ENCODE data around the gene CLTA. TPM values are rescaled to one million over a fixed set of nuclear protein-coding genes. Genes with fewer than 3 reads are reported as not detected.

Gene CLTA
- polyA plus RNA-seq, 1 donor (not counting 4 experiments of a cell fraction or from before 2014, with no cell fraction given): 325 TPM

DNA sequence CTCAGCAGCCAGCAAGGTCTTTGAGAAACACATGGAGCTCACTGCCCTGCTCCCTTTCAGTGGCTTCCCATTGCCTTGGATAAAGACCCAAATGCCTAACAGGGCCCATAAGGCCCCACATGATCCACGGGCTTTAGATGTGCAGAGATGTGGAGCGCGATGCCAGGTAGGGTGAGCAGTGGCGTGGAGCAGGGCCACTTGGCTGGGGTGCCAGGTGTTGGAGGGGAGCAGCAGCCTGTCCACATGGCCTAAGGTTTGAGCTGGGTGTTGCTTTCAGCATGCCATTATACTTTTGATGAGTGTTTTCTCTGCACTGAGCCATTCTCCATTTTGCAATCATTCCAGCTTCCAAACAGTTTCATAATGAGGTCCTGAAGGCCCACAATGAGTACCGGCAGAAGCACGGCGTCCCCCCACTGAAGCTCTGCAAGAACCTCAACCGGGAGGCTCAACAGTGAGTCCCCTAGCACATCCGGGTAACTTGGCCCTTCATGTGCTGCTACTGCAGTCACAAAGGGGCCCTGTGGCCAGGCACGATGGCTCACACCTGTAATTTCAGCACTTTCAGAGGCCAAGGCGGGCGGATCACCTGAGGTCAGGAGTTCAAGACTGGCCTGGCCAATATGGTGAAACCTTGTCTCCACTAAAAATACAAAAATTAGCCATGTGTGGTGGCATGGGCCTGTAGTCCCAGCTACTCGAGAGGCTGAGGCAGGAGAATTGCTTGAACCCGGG, 43.1 kb upstream of the CLTA start:
- H2AFZ ChIP-seq (ENCODE audit: control insufficient read depth, low read length): no peak overlapping the region
- FAIRE-seq (no peak), DNase-seq (ENCODE audit: low read depth, low spot score) (no peak)
- peaks cover 4% of the 10 kb centered on the region for H3K4me1 ChIP-seq (ENCODE audit: control insufficient read depth, extremely low read depth, insufficient read depth, low read length)
- no peaks in the 10 kb centered on the region for H3K9me1 ChIP-seq (ENCODE audit: control insufficient read depth, extremely low read depth, insufficient read depth, low read length)
- H4K20me1 ChIP-seq (ENCODE audit: control insufficient read depth, extremely low read depth, insufficient read depth, low read length): no peaks in the 10 kb centered on the region
- no peak overlapping the region for H3K4me2 ChIP-seq (ENCODE audit: control insufficient read depth, extremely low read depth, insufficient read depth, low read depth, low read length)
- no peak overlapping the region for H3K4me3 ChIP-seq (ENCODE audit: control insufficient read depth in 2 of 3, extremely low read depth in 1 of 3, insufficient read depth in 2 of 3, low read depth in 1 of 3, low read length in 3 of 3)
- dilution Hi-C loops (cut with MboI; ENCODE audit: extremely low pct_ligation_motif_present, low sequenced_read_pairs): loop anchor here (10.0 kb wide), 1 partner anchor 47 kb away; the partner anchor contains the start of gene CLTA
- no peaks in the 10 kb centered on the region for H3K79me2 ChIP-seq (ENCODE audit: control insufficient read depth, insufficient read depth, low read length)
- no peak for TF ChIP-seq CTCF (optimal IDR thresholded peaks at IDR 0.05 in 1 of 3, IDR thresholded peaks at IDR 0.05 in 1 of 3, conservative IDR thresholded peaks at IDR 0.05 in 1 of 3; ENCODE audit: extremely low read depth in 1 of 3, insufficient read depth in 2 of 3, low read length in 3 of 3)
- TF ChIP-seq EZH2 (IDR thresholded peaks at IDR 0.05; ENCODE audit: low read length): no peak
- H3K9ac ChIP-seq (ENCODE audit: control insufficient read depth, extremely low read depth, insufficient read depth, low read length): no peak overlapping the region
- no peaks in the 10 kb centered on the region for H3K36me3 ChIP-seq (ENCODE audit: control insufficient read depth in 2 of 2, extremely low read depth in 1 of 2, insufficient read depth in 2 of 2, low read length in 2 of 2)
- no peaks in the 10 kb centered on the region for H3K9me3 ChIP-seq (ENCODE audit: control insufficient read depth, low read depth, low read length)
- H3K27me3 ChIP-seq (ENCODE audit: control insufficient read depth, extremely low read depth, insufficient read depth, low read length): peaks cover 4% of the 10 kb centered on the region
- no peak overlapping the region for H3K27ac ChIP-seq (ENCODE audit: control insufficient read depth, insufficient read depth, low read length)

- H2AFZ ChIP-seq (ENCODE audit: control insufficient read depth, low read length): no peak overlapping the region
- TF ChIP-seq CTCF (optimal IDR thresholded peaks at IDR 0.05 in 1 of 3, IDR thresholded peaks at IDR 0.05 in 1 of 3, conservative IDR thresholded peaks at IDR 0.05 in 1 of 3; ENCODE audit: extremely low read depth in 1 of 3, insufficient read depth in 2 of 3, low read length in 3 of 3) (no peak), EZH2 (IDR thresholded peaks at IDR 0.05; ENCODE audit: low read length) (no peak)
- H4K20me1 ChIP-seq (ENCODE audit: control insufficient read depth, extremely low read depth, insufficient read depth, low read length): no peaks in the 10 kb centered on the region
- FAIRE-seq (no peak), DNase-seq (ENCODE audit: low read depth, low spot score) (no peak)
- H3K9me3 ChIP-seq (ENCODE audit: control insufficient read depth, low read depth, low read length): no peaks in the 10 kb centered on the region
- no peak overlapping the region for H3K4me3 ChIP-seq (ENCODE audit: control insufficient read depth in 2 of 3, extremely low read depth in 1 of 3, insufficient read depth in 2 of 3, low read depth in 1 of 3, low read length in 3 of 3)
- H3K4me2 ChIP-seq (ENCODE audit: control insufficient read depth, extremely low read depth, insufficient read depth, low read depth, low read length): no peak overlapping the region
- dilution Hi-C loops (cut with MboI; ENCODE audit: extremely low pct_ligation_motif_present, low sequenced_read_pairs): loop anchor here (10.0 kb wide), 1 partner anchor 46 kb away; the partner anchor contains the start of gene CLTA
- H3K36me3 ChIP-seq (ENCODE audit: control insufficient read depth in 2 of 2, extremely low read depth in 1 of 2, insufficient read depth in 2 of 2, low read length in 2 of 2): no peaks in the 10 kb centered on the region
- H3K9ac ChIP-seq (ENCODE audit: control insufficient read depth, extremely low read depth, insufficient read depth, low read length): no peak overlapping the region
- peaks cover 4% of the 10 kb centered on the region for H3K27me3 ChIP-seq (ENCODE audit: control insufficient read depth, extremely low read depth, insufficient read depth, low read length)
- H3K27ac ChIP-seq (ENCODE audit: control insufficient read depth, insufficient read depth, low read length): no peak overlapping the region
- no peaks in the 10 kb centered on the region for H3K9me1 ChIP-seq (ENCODE audit: control insufficient read depth, extremely low read depth, insufficient read depth, low read length)
- no peaks in the 10 kb centered on the region for H3K79me2 ChIP-seq (ENCODE audit: control insufficient read depth, insufficient read depth, low read length)
- H3K4me1 ChIP-seq (ENCODE audit: control insufficient read depth, extremely low read depth, insufficient read depth, low read length): peaks cover 4% of the 10 kb centered on the region
Measured at GRCh38 chr9:36148311-36149051, 42.2 kb upstream of the CLTA start.
